ENCODE results near the gene EXOC6.
A peak's percentile ranks its signal among the peaks of the same experiment; 100 is the strongest.

The EXOC6 gene

GRCh38 chr10:93067443-93068365, 219.4 kb downstream of the EXOC6 start:
- DNase-seq: no peak

GRCh38 chr10:93068411-93069244, 220.3 kb downstream of the EXOC6 start:
- peak; percentile 6 for DNase-seq

GRCh38 chr10:93069245-93069561, 220.9 kb downstream of the EXOC6 start:
- DNase-seq: no peak

GRCh38 chr10:93070378-93071176, 222.3 kb downstream of the EXOC6 start:
- no peak for DNase-seq

GRCh38 chr10:93071177-93071472, 222.8 kb downstream of the EXOC6 start:
- DNase-seq: no peak

GRCh38 chr10:93071674-93072224, 223.4 kb downstream of the EXOC6 start:
- DNase-seq: no peak

- peak; percentile 4 for DNase-seq
Observed at GRCh38 chr10:93072225-93072712, 223.9 kb downstream of the EXOC6 start.

- peak; percentile 6 for DNase-seq
Observed at GRCh38 chr10:93072713-93073538, 224.6 kb downstream of the EXOC6 start.

- peak; percentile 55 for DNase-seq
Observed at GRCh38 chr10:93073539-93074146, 225.3 kb downstream of the EXOC6 start, which contains the start of gene CYP26A1. TSS of gene CYP26A1 (plus strand) at chr10:93073893. CDS start at chr10:93073935, 42 bp downstream.

- DNase-seq: peak; percentile 55
Observed at GRCh38 chr10:93074147-93074596, 225.9 kb downstream of the EXOC6 start.

GRCh38 chr10:93074597-93075368, 226.5 kb downstream of the EXOC6 start:
- DNase-seq: no peak

- DNase-seq: no peak
Observed at GRCh38 chr10:93075369-93076221, 227.3 kb downstream of the EXOC6 start.

- DNase-seq: no peak
Observed at GRCh38 chr10:93076871-93077270, 228.6 kb downstream of the EXOC6 start.

GRCh38 chr10:93077860-93078337, 229.6 kb downstream of the EXOC6 start:
- no peak for DNase-seq

GRCh38 chr10:93079663-93080349, 231.5 kb downstream of the EXOC6 start:
- DNase-seq: no peak

GRCh38 chr10:93080350-93081046, 232.2 kb downstream of the EXOC6 start:
- DNase-seq: peak; percentile 18

- DNase-seq: no peak
Observed at GRCh38 chr10:93081318-93081717, 233.0 kb downstream of the EXOC6 start.

- DNase-seq: no peak
Observed at GRCh38 chr10:93081834-93082233, 233.5 kb downstream of the EXOC6 start.

All from NCI-H2171 treated with DMSO at 0.1 percent for 48 hours (cell line).